ENCODE data around the gene PROM2. TPM values are rescaled to one million over a fixed set of nuclear protein-coding genes. Genes with fewer than 3 reads are reported as not detected.

The PROM2 gene
- total RNA-seq, 1 donor: 0.31 TPM

DNA sequence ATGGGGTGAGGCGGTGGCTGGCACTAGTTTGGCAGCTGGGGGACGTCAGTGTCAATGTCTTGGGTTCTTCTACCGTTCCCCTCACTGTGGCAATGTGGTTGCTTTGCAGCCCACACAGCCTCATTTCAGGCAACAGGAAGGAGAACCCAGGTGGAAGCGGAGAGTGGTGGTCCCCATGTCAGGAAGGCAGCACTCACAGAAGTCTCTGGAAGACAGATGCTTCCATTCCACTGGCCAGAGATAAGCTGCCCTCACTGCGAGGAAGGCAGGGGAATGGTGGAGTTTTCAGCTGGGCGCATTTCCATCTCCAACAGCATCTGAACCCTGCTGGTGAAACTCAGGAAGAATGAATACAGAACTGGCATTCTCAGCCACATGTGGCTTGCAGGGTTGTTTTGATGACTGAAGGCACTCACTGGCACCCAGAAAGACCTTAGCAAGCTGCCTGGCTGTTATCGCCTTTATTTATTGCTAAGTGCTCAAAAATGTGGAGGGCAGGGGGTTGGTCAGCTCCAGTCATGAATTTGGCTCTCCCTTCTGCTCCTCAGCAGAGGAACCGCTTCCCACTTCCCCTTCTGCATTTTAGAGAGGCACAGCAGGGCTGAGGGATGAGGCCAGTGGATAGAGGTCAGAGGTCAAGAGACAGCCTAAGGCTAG lies 42.3 kb downstream of the PROM2 start:
- Histone ChIP-seq H3K27me3 (ENCODE audit: insufficient read depth, low read length) (no peaks in the 10 kb centered on the region), H3K4me1 (ENCODE audit: insufficient read depth, low read length) (no peaks in the 10 kb centered on the region), H3K9me3 (ENCODE audit: low read depth, low read length) (no peaks in the 10 kb centered on the region), H3K4me3 (ENCODE audit: low read length) (no peak overlapping the region)

DNA sequence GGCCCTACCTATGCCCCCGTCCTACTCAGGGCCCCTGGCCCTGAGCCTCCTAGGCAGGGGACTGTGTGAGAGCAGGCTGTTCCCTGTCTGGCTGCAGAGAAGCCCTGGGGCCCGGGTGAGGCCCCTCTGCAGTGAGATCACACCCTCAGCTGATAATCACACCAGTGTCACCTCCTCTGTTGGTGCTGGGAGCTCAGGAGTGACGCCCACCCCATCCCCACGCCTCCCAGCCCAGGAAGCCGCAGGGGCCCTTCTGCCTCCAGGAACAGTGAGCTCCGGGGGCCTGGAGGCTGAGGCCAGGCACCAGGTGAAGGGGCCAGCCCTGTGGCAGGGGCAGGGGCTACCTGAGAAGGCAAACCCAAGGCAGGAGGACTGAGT lies 42.9 kb downstream of the PROM2 start:
- H3K4me3 ChIP-seq (ENCODE audit: low read length): no peak overlapping the region

DNA sequence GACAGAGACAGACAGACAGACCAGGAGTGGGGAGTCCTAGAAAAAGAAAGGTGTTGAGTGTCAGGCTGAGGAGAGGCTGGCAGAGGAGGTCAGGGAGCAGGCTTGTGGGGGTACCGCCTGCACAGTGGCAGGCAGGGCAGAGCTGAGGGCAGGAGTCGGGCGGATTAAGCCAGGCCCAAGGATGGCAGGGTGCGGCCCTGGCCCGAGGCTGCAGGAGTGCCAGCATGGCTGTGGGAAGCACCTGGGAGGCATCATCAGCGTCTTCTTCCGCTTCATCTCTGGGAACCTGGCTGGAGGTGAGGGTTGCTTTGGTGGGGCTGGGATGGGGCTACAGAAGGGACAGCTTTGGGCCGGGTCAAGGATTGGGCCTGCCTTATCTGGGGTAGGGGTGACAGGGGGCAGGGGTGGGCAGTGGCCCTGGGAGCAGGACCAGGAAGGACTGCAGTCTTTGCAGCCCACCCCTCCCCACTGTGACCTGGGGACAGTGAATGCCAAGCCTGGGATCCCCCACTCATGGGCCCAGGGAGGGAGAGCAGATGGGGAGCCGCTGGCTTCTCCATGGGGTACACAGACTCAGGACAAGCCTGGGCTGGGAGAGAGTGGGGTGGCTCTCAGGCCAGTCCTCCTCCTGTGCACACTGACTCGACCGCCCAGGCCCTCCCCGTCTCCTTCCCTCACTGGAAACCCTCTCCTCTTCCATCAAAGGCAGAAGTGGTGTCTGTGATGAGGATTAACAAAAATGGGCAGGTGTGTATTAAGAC lies 43.6 kb downstream of the PROM2 start:
- Histone ChIP-seq H3K4me1 (ENCODE audit: insufficient read depth, low read length) (no peaks in the 10 kb centered on the region), H3K27me3 (ENCODE audit: insufficient read depth, low read length) (no peaks in the 10 kb centered on the region), H3K9me3 (ENCODE audit: low read depth, low read length) (no peaks in the 10 kb centered on the region), H3K4me3 (ENCODE audit: low read length) (no peak overlapping the region)

More for the DNA sequence above, 42.9 kb downstream of the PROM2 start:
- no peaks in the 10 kb centered on the region for H3K4me1 ChIP-seq (ENCODE audit: insufficient read depth, low read length)
- H3K27me3 ChIP-seq (ENCODE audit: insufficient read depth, low read length): no peaks in the 10 kb centered on the region
- H3K9me3 ChIP-seq (ENCODE audit: low read depth, low read length): no peaks in the 10 kb centered on the region

DNA sequence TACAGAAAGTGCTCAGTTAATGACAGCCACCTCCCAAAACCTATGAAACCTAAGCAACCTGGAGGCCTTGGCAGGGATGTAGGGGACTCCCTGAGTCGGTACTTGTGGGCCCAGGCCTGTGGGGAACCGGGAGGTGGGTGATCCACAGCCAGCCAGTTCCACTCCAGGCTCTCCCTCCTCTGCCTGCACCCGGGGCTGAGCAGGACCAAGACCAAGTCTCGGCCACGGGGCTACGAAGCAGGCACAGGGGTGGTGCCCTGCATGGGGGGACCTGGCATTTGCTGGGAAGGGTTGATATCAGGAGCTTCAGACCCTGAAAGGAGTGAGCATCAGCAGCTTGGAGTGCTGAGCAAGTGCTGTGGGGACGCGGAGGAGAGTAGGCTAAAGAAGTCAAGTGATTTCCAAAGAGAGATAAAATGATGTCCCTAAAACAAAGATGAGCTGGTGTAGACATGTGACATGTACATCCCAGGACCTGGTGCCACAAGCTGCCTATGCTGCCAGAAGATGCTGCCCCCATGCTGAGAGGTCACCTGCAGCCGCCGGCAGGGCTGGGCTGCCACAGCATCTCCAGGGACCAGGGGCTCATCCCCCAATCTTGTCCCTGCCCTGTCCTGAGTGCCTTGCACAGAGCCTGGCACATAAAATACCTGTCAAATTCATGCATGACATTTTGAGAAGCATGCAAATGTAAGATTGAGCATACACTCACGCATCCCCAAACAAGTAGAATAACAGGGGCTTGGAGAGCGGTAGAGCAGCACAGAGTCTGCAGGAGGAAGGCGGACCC lies 44.4 kb downstream of the PROM2 start:
- H3K27me3 ChIP-seq (ENCODE audit: insufficient read depth, low read length): no peaks in the 10 kb centered on the region
- no peaks in the 10 kb centered on the region for H3K9me3 ChIP-seq (ENCODE audit: low read depth, low read length)
- H3K4me1 ChIP-seq (ENCODE audit: insufficient read depth, low read length): no peaks in the 10 kb centered on the region
- H3K4me3 ChIP-seq (ENCODE audit: low read length): no peak overlapping the region

DNA sequence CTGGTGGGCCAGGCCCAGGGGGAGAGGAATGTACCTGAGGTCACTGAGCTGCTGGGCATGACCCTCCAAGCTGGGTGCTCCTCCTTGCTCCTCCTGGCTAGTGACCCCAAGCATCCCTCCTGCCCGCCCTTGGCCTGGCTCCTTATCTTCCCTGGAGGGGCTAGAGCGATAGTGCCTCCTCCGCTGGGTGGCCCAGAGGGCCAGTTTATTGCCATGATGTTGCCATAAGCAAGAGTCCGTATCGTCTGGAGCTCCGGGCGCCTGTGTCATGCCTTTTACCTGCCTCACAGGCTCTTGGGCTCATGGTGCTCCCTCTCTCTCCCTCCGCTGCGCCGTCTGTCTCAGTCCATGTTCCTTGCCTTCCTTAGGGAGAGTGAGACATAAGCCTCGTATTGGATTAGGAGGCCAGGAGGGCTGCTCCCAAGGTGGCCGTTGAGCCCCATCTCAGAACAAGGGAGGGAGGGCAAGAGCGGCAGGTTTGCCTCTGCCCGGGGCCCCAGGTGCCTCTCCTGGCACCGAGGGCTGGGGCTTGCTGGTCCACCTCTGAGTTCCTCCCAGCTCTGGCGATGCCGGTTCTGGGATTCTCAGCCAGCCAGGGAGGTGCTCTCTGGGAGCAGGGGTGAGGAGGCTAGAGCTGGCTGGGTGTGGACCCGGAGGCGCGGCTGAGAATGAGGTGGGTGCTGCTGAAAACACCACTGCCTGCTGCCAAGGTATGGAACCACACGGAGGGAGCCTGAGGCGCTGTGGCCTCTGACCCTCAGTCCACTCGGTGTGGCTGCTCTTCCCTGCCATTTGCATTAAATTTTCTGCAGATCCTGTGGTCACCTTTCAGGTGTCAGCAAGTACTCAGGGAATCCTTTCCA lies 45.5 kb downstream of the PROM2 start:
- H3K4me1 ChIP-seq (ENCODE audit: insufficient read depth, low read length): no peaks in the 10 kb centered on the region
- H3K4me3 ChIP-seq (ENCODE audit: low read length): no peak overlapping the region
- H3K27me3 ChIP-seq (ENCODE audit: insufficient read depth, low read length): no peaks in the 10 kb centered on the region

DNA sequence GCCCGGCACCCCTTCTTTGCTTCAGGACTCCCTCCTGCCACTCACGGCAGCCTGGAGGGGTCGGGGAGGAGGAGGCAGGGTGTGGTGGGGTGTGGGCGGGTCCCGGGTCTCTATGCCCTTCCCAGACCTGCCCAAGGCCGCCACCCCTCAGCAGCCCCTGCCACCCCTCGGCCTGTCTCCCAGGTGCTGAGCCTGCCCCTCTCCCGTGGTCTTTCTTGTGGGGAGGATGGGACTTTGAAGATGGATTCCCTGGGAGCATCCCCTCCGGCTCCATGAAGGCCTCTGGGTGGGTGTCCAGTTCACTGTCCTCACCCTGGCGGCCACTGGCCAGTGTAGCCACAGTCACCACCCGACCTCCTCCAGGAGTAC lies 46.1 kb downstream of the PROM2 start:
- H3K4me3 ChIP-seq (ENCODE audit: low read length): no peak overlapping the region
- no peaks in the 10 kb centered on the region for H3K4me1 ChIP-seq (ENCODE audit: insufficient read depth, low read length)
- no peaks in the 10 kb centered on the region for H3K9me3 ChIP-seq (ENCODE audit: low read depth, low read length)
- no peaks in the 10 kb centered on the region for H3K27me3 ChIP-seq (ENCODE audit: insufficient read depth, low read length)

More for the DNA sequence above, 45.5 kb downstream of the PROM2 start:
- no peaks in the 10 kb centered on the region for H3K9me3 ChIP-seq (ENCODE audit: low read depth, low read length)

DNA sequence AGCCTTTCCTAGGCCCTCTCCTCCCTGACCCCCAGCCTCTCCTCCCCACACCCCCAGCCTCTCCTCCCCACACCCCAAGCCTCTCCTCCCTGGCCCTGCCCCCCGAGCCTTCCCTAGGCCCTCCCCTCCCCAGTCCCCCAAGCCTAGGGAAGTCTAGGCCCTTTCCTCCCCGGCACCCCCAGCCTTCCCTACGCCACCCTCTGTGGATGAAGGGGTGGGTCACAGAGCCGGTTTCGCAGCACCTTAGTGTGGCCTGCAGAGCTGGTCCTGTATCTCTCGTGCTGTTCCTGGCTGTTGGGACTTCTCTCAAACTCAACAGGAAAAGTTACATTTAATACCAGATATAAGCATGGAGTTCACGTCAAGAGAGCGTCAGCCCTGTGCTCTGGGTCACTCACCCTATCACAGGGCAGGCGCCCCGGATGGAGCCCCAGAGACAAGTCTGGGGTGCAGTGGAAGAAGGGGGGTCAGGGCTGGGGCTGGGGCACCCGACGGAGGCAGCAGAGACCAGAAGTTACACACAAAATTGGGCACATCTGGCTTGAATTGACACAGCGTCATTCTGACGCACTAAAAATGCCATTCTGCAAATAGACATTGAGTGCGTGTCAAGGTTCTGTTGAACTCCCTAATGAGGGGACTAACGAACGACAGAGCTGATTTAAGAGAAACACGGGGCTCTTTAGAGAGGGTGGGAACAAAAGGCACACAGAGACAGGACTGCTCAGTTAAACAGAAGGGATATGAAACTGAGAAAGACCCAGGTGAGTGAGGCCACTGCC lies 46.9 kb downstream of the PROM2 start:
- H3K9me3 ChIP-seq (ENCODE audit: low read depth, low read length): no peaks in the 10 kb centered on the region
- H3K27me3 ChIP-seq (ENCODE audit: insufficient read depth, low read length): no peaks in the 10 kb centered on the region
- H3K4me3 ChIP-seq (ENCODE audit: low read length): no peak overlapping the region
- H3K4me1 ChIP-seq (ENCODE audit: insufficient read depth, low read length): no peaks in the 10 kb centered on the region

DNA sequence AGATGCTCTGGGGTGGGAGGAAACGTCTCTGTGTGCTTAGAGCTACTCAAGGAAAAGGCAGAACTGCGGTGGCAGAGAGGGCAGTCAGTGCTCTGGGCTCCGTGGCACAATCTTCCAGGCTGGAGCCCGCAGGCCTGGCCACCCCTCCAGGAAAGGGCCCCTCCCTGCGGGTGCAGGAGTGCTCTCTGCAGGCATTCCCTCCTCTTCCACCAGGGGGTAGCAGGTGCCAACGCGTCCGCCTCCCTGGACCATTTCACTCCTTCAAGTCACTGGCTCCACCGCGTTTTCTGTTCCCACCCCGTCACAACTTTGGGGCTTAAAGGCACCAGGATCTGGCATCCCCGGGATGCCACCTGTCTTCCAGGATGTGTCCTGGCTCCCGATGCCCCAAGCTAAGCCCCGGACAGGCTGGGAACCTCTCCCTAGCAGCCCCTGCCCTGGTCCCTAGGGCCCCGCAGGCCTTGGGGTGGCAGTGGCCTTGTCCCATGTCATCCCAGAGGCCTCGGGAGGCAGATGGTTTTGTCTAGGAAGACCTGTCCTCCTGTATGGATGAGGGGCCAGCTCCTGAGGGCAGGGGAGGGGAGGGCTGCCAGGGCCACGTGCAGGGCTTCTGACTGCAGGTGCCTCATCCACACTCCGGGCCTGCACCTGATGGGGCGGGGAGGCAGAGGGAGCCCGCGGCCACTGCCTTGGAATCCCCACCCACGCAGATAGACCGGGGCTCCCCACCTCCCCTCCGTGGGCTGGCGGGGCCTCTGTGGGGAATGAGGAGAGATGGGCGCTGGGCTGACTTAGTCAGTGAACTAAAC lies 49.3 kb downstream of the PROM2 start:
- no peaks in the 10 kb centered on the region for H3K9me3 ChIP-seq (ENCODE audit: low read depth, low read length)
- no peak overlapping the region for H3K4me3 ChIP-seq (ENCODE audit: low read length)
- no peaks in the 10 kb centered on the region for H3K4me1 ChIP-seq (ENCODE audit: insufficient read depth, low read length)
- no peaks in the 10 kb centered on the region for H3K27me3 ChIP-seq (ENCODE audit: insufficient read depth, low read length)

DNA sequence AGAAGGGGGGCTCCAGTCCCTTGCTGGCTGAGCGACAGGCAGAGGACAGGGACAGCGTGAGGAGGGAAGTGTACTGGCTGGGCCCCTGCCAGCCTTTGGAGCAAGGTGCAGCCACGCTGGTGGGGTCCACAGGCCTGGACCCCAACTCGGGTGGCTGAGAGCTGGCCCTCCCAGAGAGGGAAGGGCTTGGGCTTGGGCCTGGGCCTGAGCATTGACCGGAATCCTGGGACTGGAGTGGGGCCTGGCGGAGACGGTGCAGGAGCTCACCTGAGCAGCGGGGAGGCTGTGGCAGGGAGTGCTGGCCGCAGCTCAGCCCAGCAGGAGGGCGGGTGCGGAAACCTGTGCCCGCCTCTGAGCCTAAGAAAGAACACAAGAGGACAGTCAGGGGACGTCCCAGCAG lies 50.8 kb downstream of the PROM2 start:
- Histone ChIP-seq H3K9me3 (ENCODE audit: low read depth, low read length) (no peaks in the 10 kb centered on the region), H3K27me3 (ENCODE audit: insufficient read depth, low read length) (no peaks in the 10 kb centered on the region), H3K4me3 (ENCODE audit: low read length) (no peak overlapping the region), H3K4me1 (ENCODE audit: insufficient read depth, low read length) (no peaks in the 10 kb centered on the region)

DNA sequence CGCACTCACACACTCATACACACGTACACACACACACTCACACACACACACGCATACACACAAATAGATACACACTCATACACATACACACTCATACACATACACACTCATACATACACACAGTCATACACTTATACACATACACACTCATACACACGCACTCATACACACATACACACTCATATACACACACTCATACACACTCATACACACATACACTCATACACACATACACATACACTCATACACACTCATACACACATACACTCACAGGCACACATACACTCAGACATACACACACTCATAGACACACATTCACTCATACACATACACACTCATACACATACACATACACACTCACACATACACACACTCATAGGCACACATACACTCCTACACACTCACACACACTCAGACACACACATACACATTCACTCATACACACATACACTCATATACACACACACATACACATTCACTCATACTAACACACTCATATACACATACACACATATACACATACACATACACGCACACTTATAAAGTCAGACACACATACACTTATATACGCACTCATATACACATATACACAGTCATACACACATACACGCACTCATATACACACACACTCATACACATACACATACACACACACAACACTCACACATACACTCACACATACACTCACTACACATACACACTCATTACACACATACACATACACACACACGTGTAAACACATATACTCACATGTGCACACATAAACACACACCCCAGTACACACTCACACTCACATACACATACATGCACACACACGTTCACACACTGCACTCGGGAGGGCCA lies 51.6 kb downstream of the PROM2 start:
- Histone ChIP-seq H3K27me3 (ENCODE audit: insufficient read depth, low read length) (no peaks in the 10 kb centered on the region), H3K4me1 (ENCODE audit: insufficient read depth, low read length) (no peaks in the 10 kb centered on the region), H3K9me3 (ENCODE audit: low read depth, low read length) (no peaks in the 10 kb centered on the region), H3K4me3 (ENCODE audit: low read length) (no peak overlapping the region)

DNA sequence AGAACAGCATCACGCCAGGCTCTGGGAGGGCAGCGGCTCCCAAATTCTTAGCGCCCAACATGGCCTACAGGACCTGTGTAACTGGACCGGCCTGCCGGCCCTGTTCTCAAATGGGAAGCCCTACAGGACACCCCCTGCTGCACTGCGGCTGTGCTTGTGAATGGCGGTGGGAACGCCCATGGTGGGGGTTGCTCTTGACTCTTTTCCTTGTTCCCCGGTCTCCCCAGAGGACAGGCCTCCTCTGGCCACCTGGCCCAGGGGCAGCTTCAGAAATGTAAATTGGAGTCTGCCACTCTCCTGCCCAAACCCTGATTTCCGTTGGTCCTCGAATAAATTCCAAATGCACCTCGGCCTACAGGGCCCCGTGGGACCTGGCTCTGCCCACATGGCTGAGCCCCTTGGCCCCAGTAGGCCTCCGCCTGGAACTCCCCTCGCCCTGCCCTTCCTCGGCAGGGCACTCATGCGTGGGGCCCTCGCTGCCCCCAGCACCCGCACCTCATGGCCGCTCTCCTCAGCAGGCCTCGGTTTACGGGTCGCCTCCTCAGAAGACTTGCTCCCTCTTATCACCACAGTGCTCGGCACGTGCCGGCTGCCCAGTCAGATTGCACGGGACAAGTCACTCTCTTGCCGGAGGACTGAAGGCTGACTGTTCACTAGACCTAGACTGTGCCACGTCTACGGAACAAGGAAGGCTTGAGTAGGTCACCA lies 52.3 kb downstream of the PROM2 start:
- Histone ChIP-seq H3K4me1 (ENCODE audit: insufficient read depth, low read length) (no peaks in the 10 kb centered on the region), H3K9me3 (ENCODE audit: low read depth, low read length) (no peaks in the 10 kb centered on the region), H3K4me3 (ENCODE audit: low read length) (no peak overlapping the region), H3K27me3 (ENCODE audit: insufficient read depth, low read length) (no peaks in the 10 kb centered on the region)

DNA sequence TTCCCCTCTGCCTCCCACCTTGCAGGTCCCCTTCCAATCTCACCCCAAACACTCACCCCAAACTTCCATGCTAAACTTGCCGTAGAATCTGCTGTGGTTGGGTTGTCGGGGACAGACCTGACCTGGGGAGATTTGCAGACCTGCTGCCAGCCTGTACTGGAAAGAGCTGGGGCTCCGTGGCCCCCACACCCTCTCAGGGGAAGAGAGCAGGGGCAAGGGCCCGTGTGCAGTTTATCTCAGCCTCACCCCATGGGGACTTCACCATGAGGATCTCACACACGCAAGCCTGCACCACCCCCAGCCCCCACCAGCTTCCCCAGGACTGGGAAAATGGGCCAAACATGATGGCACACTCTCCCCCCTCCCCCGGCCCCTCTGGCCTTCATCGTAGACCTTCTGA lies 53.6 kb downstream of the PROM2 start:
- no peak overlapping the region for H3K4me3 ChIP-seq (ENCODE audit: low read length)
- no peaks in the 10 kb centered on the region for H3K27me3 ChIP-seq (ENCODE audit: insufficient read depth, low read length)
- no peaks in the 10 kb centered on the region for H3K4me1 ChIP-seq (ENCODE audit: insufficient read depth, low read length)
- no peaks in the 10 kb centered on the region for H3K9me3 ChIP-seq (ENCODE audit: low read depth, low read length)
